ENCODE data around the gene KIF2B. TPM values are rescaled to one million over a fixed set of nuclear protein-coding genes. Genes with fewer than 3 reads are reported as not detected.
A peak's percentile ranks its signal among the peaks of the same experiment; 100 is the strongest.
"Not testable (repeated sequence)": the region's sequence is repeated elsewhere in the genome, so short reads cannot be mapped to it uniquely, and the experiment has no call there.

Gene KIF2B
- total RNA-seq, 1 experiment from 2014 or later = not detected

- CTCF ChIA-PET = interaction anchor here (0.9 kb wide), 2 partner anchors 18 to 323 kb away, joined by 4 read pairs; no protein-coding TSS in a partner anchor
- POLR2A ChIA-PET = interaction anchor here (0.6 kb wide), 1 partner anchor 472 kb away, joined by 4 read pairs; no protein-coding TSS in a partner anchor
- Mint-ChIP-seq H3K4me1 (ENCODE audit: insufficient read depth, unreplicated experiment) (peaks cover 22% of the 10 kb centered on the region), H3K27ac (ENCODE audit: low read depth, unreplicated experiment) (no peak overlapping the region), H3K9me3 (ENCODE audit: unreplicated experiment) (no peaks in the 10 kb centered on the region), H3K27me3 (ENCODE audit: insufficient read depth, unreplicated experiment) (no peaks in the 10 kb centered on the region), H3K4me3 (ENCODE audit: unreplicated experiment) (no peak overlapping the region), H3K36me3 (ENCODE audit: insufficient read depth, unreplicated experiment) (no peaks in the 10 kb centered on the region)
- intact Hi-C loops (cut with micrococcal nuclease) = loop anchor here (1.0 to 10.0 kb wide), 6 partner anchors 210 to 1058 kb away; no protein-coding TSS in a partner anchor
- DNase-seq (ENCODE audit: unreplicated experiment) = peak; percentile 2
- no TSS peak for BruUV-seq (replicated peaks)
- TF ChIP-seq CTCF (IDR thresholded peaks at IDR 0.05; ENCODE audit: unreplicated experiment) = no peak
Measured at GRCh38 chr17:53837131-53837530, 14.4 kb downstream of the KIF2B start.

DNA sequence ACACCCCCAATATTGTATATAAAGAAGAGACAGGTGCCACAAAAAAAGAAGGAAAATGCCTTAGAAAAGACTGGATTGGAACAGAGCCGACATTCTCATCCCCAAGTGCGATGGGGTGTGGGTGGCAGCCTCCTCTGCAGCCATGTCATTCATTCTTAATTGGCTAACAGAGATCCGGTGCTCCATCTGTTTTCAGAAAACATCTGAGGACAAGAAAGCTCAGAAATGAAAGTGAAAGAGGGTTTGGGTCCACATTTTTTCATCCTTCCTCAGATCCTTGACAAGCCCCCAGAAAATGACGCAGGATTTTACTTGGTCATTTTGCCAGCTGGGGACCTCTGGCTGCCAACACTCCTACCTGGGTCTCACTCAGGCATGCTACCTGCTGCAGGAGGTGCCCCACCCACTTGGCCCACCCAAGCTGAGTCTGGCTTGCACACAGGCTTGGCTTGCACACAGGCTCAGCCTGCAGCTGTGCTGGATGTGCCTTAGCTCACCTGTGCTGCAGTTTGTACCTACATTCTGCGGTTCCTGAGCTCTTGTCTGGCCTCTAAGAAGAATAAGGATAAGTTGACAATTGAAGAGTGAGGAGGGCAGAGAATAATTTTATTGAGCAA, 21.9 kb downstream of the KIF2B start:
- Mint-ChIP-seq H3K27me3 (ENCODE audit: insufficient read depth, unreplicated experiment) (no peaks in the 10 kb centered on the region), H3K36me3 (ENCODE audit: insufficient read depth, unreplicated experiment) (no peaks in the 10 kb centered on the region), H3K4me1 (ENCODE audit: insufficient read depth, unreplicated experiment) (peaks cover 3% of the 10 kb centered on the region), H3K9me3 (ENCODE audit: unreplicated experiment) (peaks cover 8% of the 10 kb centered on the region), H3K27ac (ENCODE audit: low read depth, unreplicated experiment) (no peak overlapping the region), H3K4me3 (ENCODE audit: unreplicated experiment) (no peak overlapping the region)
- DNase-seq (ENCODE audit: unreplicated experiment) = no peak
- POLR2A ChIA-PET = no interaction called here
- CTCF ChIA-PET = interaction anchor here (0.6 kb wide), 1 partner anchor 580 kb away, joined by 4 read pairs; no protein-coding TSS in a partner anchor
- intact Hi-C loops (cut with micrococcal nuclease) = no loop called here
- TF ChIP-seq CTCF (IDR thresholded peaks at IDR 0.05; ENCODE audit: unreplicated experiment) = no peak
- BruUV-seq (replicated peaks) = no TSS peak

DNA sequence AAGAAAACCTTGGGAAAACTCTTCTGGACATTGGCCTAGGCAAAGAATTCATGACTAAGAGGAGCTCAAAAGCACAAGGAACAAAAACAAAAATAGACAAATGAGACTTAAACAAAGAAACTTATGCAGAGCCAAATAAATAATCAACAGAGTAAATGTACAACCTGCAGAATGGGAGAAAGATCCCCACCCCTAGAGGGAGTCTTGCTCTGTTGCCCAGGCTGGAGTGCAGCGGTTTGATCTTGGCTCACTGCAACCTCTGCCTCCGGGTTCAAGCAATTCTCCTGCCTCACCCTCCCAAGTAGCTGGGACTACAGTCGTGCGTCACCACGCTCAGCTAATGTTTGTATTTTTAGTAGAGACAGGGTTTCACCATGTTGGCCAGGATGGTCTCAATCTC, 48.4 kb downstream of the KIF2B start:
- CTCF ChIA-PET; H3K27me3 Mint-ChIP-seq (ENCODE audit: insufficient read depth, unreplicated experiment); H3K9me3 Mint-ChIP-seq (ENCODE audit: unreplicated experiment); intact Hi-C loops (cut with micrococcal nuclease); H3K4me3 Mint-ChIP-seq (ENCODE audit: unreplicated experiment); H3K4me1 Mint-ChIP-seq (ENCODE audit: insufficient read depth, unreplicated experiment); DNase-seq (ENCODE audit: unreplicated experiment); H3K36me3 Mint-ChIP-seq (ENCODE audit: insufficient read depth, unreplicated experiment); H3K27ac Mint-ChIP-seq (ENCODE audit: low read depth, unreplicated experiment); BruUV-seq (replicated peaks); POLR2A ChIA-PET: not testable (repeated sequence)
